ENCODE results near the gene TMEM88. TPM values are rescaled to one million over a fixed set of nuclear protein-coding genes. Genes with fewer than 3 reads are reported as not detected.
A peak's percentile ranks its signal among the peaks of the same experiment; 100 is the strongest.

The TMEM88 gene
- total and polyA plus RNA-seq, 2 of the 13 experiments (the other 11 are each of a cell fraction or from before 2014, with no cell fraction given) = 0.31 to 0.66 TPM

GRCh38 chr17:7888184-7888920, 33.5 kb downstream of the TMEM88 start, which contains the start of gene CHD3 (continued):
- peak; percentile 10; the same call in 1 of the 2 replicates for TF ChIP-seq ARID4A (CRISPR knock-in tag; IDR thresholded peaks at IDR 0.05; ENCODE audit: borderline replicate concordance)
- TF ChIP-seq PCBP1 (IDR thresholded peaks at IDR 0.05; ENCODE audit: borderline replicate concordance, low read depth, low read length) = no peak
- no peak for TF ChIP-seq ZNF263 (CRISPR knock-in tag; IDR thresholded peaks at IDR 0.05)
- TF ChIP-seq ZNF737 (CRISPR knock-in tag; IDR thresholded peaks at IDR 0.05; ENCODE audit: borderline replicate concordance) = 0 out of 2 replicates have a peak, but pooled peaks have one; percentile 49
- TF ChIP-seq AKNA (CRISPR knock-in tag; IDR thresholded peaks at IDR 0.05; ENCODE audit: borderline replicate concordance) = no peak
- TF ChIP-seq SKI (IDR thresholded peaks at IDR 0.05; ENCODE audit: partially characterized antibody) = no peak
- no peak for TF ChIP-seq RFXAP (CRISPR knock-in tag; IDR thresholded peaks at IDR 0.05; ENCODE audit: borderline replicate concordance)
- TF ChIP-seq ZNF674 (CRISPR knock-in tag; IDR thresholded peaks at IDR 0.05; ENCODE audit: low read depth) = no peak
- TF ChIP-seq TEAD3 (CRISPR knock-in tag; optimal IDR thresholded peaks at IDR 0.05; ENCODE audit: borderline replicate concordance) = peak; percentile 15
- TF ChIP-seq ZNF790 (CRISPR knock-in tag; IDR thresholded peaks at IDR 0.05; ENCODE audit: borderline replicate concordance) = no peak
- 0 out of 2 replicates have a peak, but pooled peaks have one; percentile 4 for TF ChIP-seq MYNN (CRISPR knock-in tag; IDR thresholded peaks at IDR 0.05; ENCODE audit: low read depth)
- TF ChIP-seq ZNF713 (CRISPR knock-in tag; IDR thresholded peaks at IDR 0.05) = no peak
- TF ChIP-seq TSC22D2 (CRISPR knock-in tag; IDR thresholded peaks at IDR 0.05; ENCODE audit: borderline replicate concordance) = 0 out of 2 replicates have a peak, but pooled peaks have one; percentile 16
- TF ChIP-seq THAP11 (CRISPR knock-in tag; IDR thresholded peaks at IDR 0.05) = 0 out of 2 replicates have a peak, but pooled peaks have one; percentile 11
- TF ChIP-seq ZSCAN25 (CRISPR knock-in tag; IDR thresholded peaks at IDR 0.05) = peak; percentile 12; the same call in 1 of the 2 replicates
- no peak for TF ChIP-seq GMEB2 (CRISPR knock-in tag; IDR thresholded peaks at IDR 0.05; ENCODE audit: low read depth)
- TF ChIP-seq ZFYVE20 (CRISPR knock-in tag; IDR thresholded peaks at IDR 0.05; ENCODE audit: borderline replicate concordance, low read depth) = no peak
- TF ChIP-seq ZBTB21 (CRISPR knock-in tag; IDR thresholded peaks at IDR 0.05) = 0 out of 2 replicates have a peak, but pooled peaks have one; percentile 12

Data from HepG2 (cell line).